Breast epithelium (tissue), 4 donors: Measurements from ENCODE around the gene KCNK10. TPM values are rescaled to one million over a fixed set of nuclear protein-coding genes. Genes with fewer than 3 reads are reported as not detected.

ENCODE experiments used
- DNase-seq, 2 donors: peaks; one replicate each; pipeline ENCODE4 v3.0.0-alpha.2; 2019; ENCODE audit warnings: low spot score in 2 of 2
- H3K27ac ChIP-seq, 2 donors: fragments of 200-600 bp; sonication (generic) in 1 of 2; one replicate each; pipeline ENCODE4 v1.5.1; 2016 to 2019; ENCODE audit warnings: mild to moderate bottlenecking in 1 of 2
- H3K27me3 ChIP-seq, 2 donors: fragments of 200-600 bp; sonication (generic) in 1 of 2; one replicate each; pipeline versions ENCODE4 v1.5.1 to v1.6.0; 2017 to 2019; ENCODE audit warnings: control low read depth in 1 of 2, mild to moderate bottlenecking in 1 of 2
- H3K36me3 ChIP-seq: fragments of 200-600 bp; one replicate; pipeline ENCODE4 v1.5.1; 2019
- H3K4me1 ChIP-seq, 2 donors: fragments of 200-600 bp; sonication (generic); one replicate each; pipeline ENCODE4 v1.5.1; 2016 to 2019; ENCODE audit warnings: control low read depth in 1 of 2
- H3K4me3 ChIP-seq, 3 donors: fragments of 200-600 bp; sonication (generic); 1 replicate in 2 of 3; 2 replicates in 1 of 3; pipeline ENCODE4 v1.5.1; 2016 to 2019; ENCODE audit warnings: mild to moderate bottlenecking in 3 of 3, moderate library complexity in 2 of 3
- H3K9me3 ChIP-seq, 2 donors: fragments of 200-600 bp; sonication (generic) in 1 of 2; one replicate each; pipeline ENCODE4 v1.5.1; 2016 to 2019; ENCODE audit warnings: control low read depth in 1 of 2
- CTCF ChIP-seq, 3 donors: fragments of 450-650 bp; IDR thresholded peaks; one replicate each; pipeline ENCODE4 v1.5.1; 2016 to 2017; ENCODE audit warnings: antibody characterized with exemption in 3 of 3, mild to moderate bottlenecking in 3 of 3, moderate library complexity in 3 of 3
- POLR2A ChIP-seq: fragments of 450-650 bp; IDR thresholded peaks from one replicate; pipeline ENCODE4 v1.6.1; 2016; ENCODE audit warnings: antibody characterized with exemption, mild to moderate bottlenecking, moderate library complexity
- POLR2AphosphoS5 ChIP-seq, 3 donors: sonication (generic); formaldehyde crosslinking; IDR thresholded peaks; one replicate each; pipeline ENCODE4 v1.6.1; 2017; ENCODE audit warnings: antibody characterized with exemption in 3 of 3
- intact Hi-C: fragments of 100-400 bp; cut with DNase I; formaldehyde crosslinking; loops from one replicate; pipeline ENCODE4 v1.15.1; 2023; ENCODE audit warnings: low total_unique reads
- total RNA-seq, 3 donors: library from RNA; depleted of rRNA; stranded (reverse); fragments of >200 nt; gene quantifications; one replicate each; pipeline ENCODE4 v1.1.0, GENCODE V29; 2016

The KCNK10 gene
- total RNA-seq, 3 donors from 2014 or later, result 0.33 TPM; not detected in 2

- intact Hi-C loops, result no loop called here
- Histone ChIP-seq H3K36me3 (no peaks in the 10 kb centered on the region), H3K27me3 (no peaks in the 10 kb centered on the region), H3K27ac (no peak overlapping the region), H3K4me1 (no peaks in the 10 kb centered on the region), H3K9me3 (no peaks in the 10 kb centered on the region), H3K4me3 (no peak overlapping the region)
- no peak for DNase-seq
- TF ChIP-seq CTCF (IDR thresholded peaks at IDR 0.05) (no peak), POLR2AphosphoS5 (IDR thresholded peaks at IDR 0.05) (no peak)
Observed at GRCh38 chr14:88184956-88185355, 138.1 kb downstream of the KCNK10 start.

DNA sequence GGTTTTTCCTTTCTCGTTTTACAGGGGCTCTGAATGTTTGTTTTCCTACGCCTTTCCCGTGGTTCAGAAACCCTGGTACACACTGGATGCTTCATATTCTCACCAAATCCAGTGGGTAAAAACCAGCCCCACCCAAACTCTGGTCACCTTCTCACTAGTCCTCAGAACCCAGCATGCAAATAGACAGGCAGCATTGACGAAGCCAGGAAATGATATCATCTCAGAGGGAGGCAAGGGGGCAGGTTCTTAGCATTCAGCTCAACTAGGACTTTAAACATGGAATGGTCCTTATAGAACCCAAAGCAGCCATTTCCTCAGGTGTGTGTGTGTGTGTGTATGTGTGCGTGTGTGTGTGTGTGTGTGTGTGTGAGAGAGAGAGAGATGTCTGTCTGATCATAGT, 142.0 kb downstream of the KCNK10 start:
- intact Hi-C loops, result no loop called here
- TF ChIP-seq POLR2AphosphoS5 (IDR thresholded peaks at IDR 0.05), result no peak
- Histone ChIP-seq H3K27ac (no peak overlapping the region), H3K4me3 (no peak overlapping the region), H3K36me3 (no peaks in the 10 kb centered on the region), H3K4me1 (no peaks in the 10 kb centered on the region), H3K27me3 (no peaks in the 10 kb centered on the region), H3K9me3 (no peaks in the 10 kb centered on the region)
- no peak for DNase-seq

DNA sequence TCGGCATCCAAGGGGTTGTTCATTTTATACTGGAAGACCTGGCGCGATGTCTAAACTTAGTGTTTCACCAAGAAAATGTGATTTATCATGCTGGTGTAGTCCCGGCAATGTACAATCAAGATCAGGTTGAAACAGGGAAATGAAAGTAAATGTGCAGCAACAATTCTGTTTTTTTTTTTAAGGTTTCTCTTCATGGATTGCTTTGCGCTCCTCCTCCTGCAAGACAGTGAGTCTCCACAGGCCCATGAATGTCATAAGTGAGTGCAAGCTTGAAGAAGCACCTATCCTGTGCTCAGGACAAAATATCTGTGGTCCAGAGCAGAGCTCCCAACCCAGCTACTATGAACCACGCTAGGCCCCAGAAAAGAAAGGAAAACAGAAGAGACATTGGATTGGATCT, 143.4 kb downstream of the KCNK10 start:
- TF ChIP-seq POLR2A (no peak), POLR2AphosphoS5 (IDR thresholded peaks at IDR 0.05) (no peak), CTCF (IDR thresholded peaks at IDR 0.05) (no peak)
- Histone ChIP-seq H3K9me3 (no peaks in the 10 kb centered on the region), H3K36me3 (no peaks in the 10 kb centered on the region), H3K4me3 (no peak overlapping the region), H3K27me3 (no peaks in the 10 kb centered on the region), H3K4me1 (no peaks in the 10 kb centered on the region), H3K27ac (no peak overlapping the region)
- intact Hi-C loops, result no loop called here
- no peak for DNase-seq

- no peak for DNase-seq
- no peak overlapping the region for H3K27ac ChIP-seq
- no peak for TF ChIP-seq CTCF (IDR thresholded peaks at IDR 0.05)
- TF ChIP-seq POLR2AphosphoS5 (IDR thresholded peaks at IDR 0.05), result no peak
- TF ChIP-seq POLR2A, result no peak
- no peaks in the 10 kb centered on the region for H3K27me3 ChIP-seq
- H3K9me3 ChIP-seq, result peaks cover 0 to 4% of the 10 kb centered on the region in 2 donors
- intact Hi-C loops, result no loop called here
- H3K4me3 ChIP-seq, result no peak overlapping the region
- no peaks in the 10 kb centered on the region for H3K36me3 ChIP-seq
- no peaks in the 10 kb centered on the region for H3K4me1 ChIP-seq
Observed at GRCh38 chr14:88170333-88170732, 152.7 kb downstream of the KCNK10 start.

GRCh38 chr14:88168498-88169165, 154.4 kb downstream of the KCNK10 start:
- Histone ChIP-seq H3K4me1 (no peaks in the 10 kb centered on the region), H3K9me3 (peaks cover 0 to 4% of the 10 kb centered on the region in 2 donors), H3K27me3 (no peaks in the 10 kb centered on the region), H3K27ac (no peak overlapping the region), H3K4me3 (no peak overlapping the region), H3K36me3 (no peaks in the 10 kb centered on the region)
- DNase-seq, result no peak
- intact Hi-C loops, result no loop called here
- TF ChIP-seq POLR2AphosphoS5 (IDR thresholded peaks at IDR 0.05) (no peak), CTCF (IDR thresholded peaks at IDR 0.05) (peak in 1 of 3 donors; percentile 56)

DNA sequence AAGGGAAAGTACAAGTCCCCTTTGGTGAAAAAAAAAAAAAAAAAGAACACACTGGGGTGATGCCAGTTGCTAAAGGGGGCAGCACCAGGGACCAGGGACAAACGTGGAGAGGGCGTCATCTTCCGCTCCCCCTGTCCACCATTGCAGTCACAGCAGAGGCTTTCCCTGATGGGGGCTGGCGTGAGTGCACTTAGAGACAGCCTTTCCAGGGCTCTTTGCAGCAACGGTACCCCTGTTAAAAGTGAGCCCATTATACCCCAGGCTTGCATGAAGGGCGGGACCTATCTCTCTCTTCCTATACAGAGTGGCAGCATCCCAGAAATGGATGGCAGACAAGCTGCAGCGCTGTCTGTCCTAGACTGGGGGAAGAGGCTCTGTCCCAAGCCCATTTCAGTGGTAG, 155.0 kb downstream of the KCNK10 start:
- intact Hi-C loops, result no loop called here

More for the DNA sequence above, 155.0 kb downstream of the KCNK10 start:
- H3K4me3 ChIP-seq, result no peak overlapping the region
- TF ChIP-seq POLR2AphosphoS5 (IDR thresholded peaks at IDR 0.05), result no peak
- TF ChIP-seq POLR2A, result no peak
- TF ChIP-seq CTCF (IDR thresholded peaks at IDR 0.05), result no peak
- no peaks in the 10 kb centered on the region for H3K27me3 ChIP-seq
- H3K4me1 ChIP-seq, result no peaks in the 10 kb centered on the region
- H3K27ac ChIP-seq, result no peak overlapping the region
- H3K36me3 ChIP-seq, result no peaks in the 10 kb centered on the region
- DNase-seq, result no peak
- peaks cover 0 to 4% of the 10 kb centered on the region in 2 donors for H3K9me3 ChIP-seq
